Suppressor macrophage treated with lipopolysaccharide for 4 hours (primary cell): ENCODE data around the gene SYT17.

Experiments used
- DNase-seq: peaks from one replicate; pipeline ENCODE4 v3.0.0-alpha.2; 2020

SYT17 gene

GRCh38 chr16:19223235-19224170, 55.5 kb downstream of the SYT17 start:
- peak; percentile 36 for DNase-seq

- DNase-seq = peak; percentile 82
Observed at GRCh38 chr16:19225651-19226050, 57.6 kb downstream of the SYT17 start.

- no peak for DNase-seq
Observed at GRCh38 chr16:19227643-19228042, 59.6 kb downstream of the SYT17 start.

DNA sequence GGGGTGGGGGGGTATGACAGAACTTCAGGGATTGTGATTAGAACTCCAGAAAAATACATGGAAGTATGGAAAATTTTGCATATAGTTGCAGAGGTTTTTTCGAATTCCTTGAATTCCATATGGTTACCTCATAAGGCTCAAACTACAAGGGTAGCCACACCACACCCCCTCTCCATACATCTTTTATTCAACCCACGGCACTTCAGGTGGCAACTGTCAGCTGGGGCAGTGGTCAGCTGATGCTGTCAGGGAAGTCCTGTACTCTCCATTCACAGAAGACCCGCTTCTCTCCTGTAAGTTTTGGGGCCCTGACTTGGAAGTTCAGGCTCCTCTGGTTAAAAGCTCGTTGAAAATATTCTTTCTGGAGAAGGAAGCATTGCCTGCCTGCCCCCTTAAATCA, 60.0 kb downstream of the SYT17 start:
- no peak for DNase-seq

GRCh38 chr16:19228575-19228974, 60.5 kb downstream of the SYT17 start:
- no peak for DNase-seq

DNA sequence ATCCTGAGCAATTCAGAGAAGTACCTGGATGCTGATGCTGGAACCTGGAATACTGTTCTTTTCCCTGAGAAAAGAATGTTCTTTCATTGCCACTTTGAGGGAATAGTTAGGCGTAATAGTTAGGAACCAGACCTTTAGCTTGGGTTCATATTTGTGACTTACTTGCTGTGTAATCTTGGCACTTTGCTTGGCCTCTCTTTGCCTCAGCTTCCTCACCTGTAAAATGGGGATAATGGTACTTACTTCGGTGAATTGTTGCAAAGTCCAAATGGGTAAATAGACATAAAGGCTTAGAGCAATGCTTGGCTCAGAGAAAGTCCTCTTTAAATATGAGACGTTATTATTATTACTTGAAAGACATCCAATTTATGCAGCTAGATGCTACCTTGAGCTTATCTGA, 62.5 kb downstream of the SYT17 start:
- DNase-seq = no peak

GRCh38 chr16:19231881-19232280, 63.8 kb downstream of the SYT17 start:
- no peak for DNase-seq

GRCh38 chr16:19232988-19233387, 64.9 kb downstream of the SYT17 start:
- DNase-seq = no peak

DNA sequence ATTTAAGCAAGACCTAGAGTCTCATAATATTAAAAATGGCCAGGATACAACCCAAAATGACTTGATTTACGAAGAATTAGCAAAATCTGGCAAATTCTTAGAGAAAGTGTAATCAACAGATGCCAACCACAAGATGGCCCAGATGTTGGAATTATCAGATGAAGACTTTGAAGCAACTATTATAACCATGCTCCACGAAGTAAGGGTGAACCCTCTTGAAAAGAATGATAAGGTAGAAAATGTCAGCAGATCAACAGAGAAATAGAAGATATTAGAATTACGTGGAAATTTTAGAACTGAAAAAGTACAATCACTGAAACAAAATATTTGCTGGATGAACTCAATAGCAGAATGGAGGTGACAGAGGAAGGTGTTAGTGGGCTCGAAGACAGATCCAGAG, 67.4 kb downstream of the SYT17 start:
- no peak for DNase-seq

DNA sequence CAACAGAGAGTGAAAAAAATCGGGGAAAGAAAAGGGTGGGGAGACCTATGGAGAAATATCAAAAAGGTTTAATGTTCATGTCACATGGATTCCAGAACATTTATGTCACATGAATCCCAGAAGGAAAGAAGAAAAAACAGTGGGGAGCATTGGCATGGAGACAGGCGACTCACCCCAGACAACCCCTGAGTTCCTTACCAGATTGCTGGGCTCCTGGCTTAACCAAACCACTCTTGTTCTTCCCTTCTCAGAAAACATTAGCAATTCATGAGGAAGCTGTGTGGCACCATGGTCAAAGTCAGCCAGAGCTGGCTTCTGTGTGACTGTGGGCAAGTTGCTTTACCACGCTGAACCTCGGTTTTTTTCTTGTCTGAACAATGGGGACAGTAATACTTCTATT, 67.8 kb downstream of the SYT17 start:
- DNase-seq = no peak

GRCh38 chr16:19236561-19237209, 68.6 kb downstream of the SYT17 start:
- no peak for DNase-seq

GRCh38 chr16:19238406-19238805, 70.4 kb downstream of the SYT17 start:
- DNase-seq = no peak

- no peak for DNase-seq
Observed at GRCh38 chr16:19239511-19240155, 71.6 kb downstream of the SYT17 start.

DNA sequence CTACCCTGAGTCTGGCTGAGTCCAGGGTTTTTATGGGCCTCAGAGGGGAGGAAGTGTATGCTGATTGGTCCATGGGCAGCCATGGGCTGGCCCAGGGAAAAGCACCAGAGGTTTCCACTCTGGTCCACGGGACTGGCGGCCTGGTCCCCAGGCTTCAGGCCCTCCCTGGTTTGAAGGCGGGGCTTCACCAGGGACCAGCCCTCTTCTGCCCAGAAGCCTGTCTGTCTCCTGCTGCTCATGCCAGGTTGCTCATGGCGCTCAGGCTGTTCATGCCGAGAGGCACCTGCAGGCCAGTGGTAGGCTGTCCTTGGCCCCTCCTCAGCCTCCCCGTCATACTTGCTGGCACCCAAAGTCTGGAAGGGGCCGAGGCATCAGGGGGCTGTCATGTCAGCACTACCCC, 72.5 kb downstream of the SYT17 start:
- DNase-seq = no peak

- DNase-seq = no peak
Observed at GRCh38 chr16:19241512-19241911, 73.5 kb downstream of the SYT17 start.

DNA sequence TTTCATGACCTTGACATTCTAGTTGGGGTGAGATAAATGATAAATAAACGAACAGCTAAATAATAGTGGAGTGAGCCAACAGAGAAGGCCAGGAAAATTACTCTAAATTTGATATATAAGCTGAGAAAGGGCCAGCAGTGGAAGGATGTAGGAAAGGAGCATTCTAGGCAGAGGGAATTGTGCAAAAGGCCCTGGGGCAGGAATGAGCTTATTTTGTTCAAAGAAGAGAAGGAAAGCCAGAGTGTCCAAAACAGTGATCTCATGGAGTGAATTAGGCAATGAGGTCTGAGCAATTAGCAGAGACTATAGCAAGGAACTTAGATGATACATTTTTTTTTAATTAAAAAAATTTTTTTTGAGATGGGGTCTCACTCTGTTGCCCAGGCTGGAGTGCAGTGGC, 74.1 kb downstream of the SYT17 start:
- no peak for DNase-seq

GRCh38 chr16:19242987-19243575, 75.0 kb downstream of the SYT17 start:
- no peak for DNase-seq

DNA sequence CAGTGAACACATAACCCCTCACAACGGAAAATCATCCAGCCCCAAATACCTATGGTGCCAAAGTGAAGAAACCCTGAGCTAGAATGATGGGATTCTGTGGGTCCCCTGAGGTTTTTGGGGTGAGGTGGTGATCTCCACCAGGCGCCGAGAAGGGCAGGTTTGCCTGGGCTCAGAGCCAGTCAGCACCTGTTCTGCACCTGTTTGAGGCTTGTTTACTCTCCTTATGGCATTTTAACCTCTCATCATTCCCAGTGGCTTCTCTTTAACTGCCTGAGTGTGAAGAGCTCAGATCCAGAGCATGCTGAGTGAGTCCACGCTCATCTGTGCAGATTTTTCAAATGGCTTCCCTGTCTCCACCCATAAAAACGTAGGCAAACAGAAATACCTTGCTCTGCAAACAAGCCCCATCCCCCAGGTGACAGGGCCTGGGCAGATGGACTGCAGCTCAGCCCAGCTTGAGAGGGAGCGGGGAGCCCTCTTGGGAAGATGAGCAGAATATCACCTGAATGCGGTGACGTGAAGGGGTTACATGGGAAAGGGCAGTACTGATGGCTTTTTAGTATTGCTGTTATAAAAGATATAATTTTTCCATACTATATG, 77.4 kb downstream of the SYT17 start:
- DNase-seq = no peak

- DNase-seq = no peak
Observed at GRCh38 chr16:19252904-19253303, 84.9 kb downstream of the SYT17 start.

DNA sequence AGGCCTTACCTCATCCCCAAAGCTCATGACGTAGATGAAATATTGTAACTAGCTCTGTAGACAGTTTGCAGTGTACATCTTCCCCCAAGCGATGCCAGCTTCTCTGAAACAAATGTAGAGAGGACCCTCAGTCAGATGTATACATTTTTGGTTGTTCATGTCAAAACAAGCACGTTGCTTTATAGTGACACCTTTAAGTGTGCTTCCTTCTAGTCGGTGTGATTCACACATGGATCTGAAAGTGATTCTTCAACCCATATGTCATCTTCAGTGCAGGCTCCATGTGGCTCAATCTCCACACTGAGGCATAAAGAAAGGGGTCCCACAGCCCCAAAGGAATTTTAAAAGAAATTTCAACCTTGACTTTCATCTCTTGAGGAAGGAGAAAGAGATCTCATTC, 86.6 kb downstream of the SYT17 start:
- DNase-seq = no peak

- DNase-seq = no peak
Observed at GRCh38 chr16:19264123-19264673, 96.2 kb downstream of the SYT17 start.

- DNase-seq = no peak
Observed at GRCh38 chr16:19265380-19265930, 97.4 kb downstream of the SYT17 start.
